Glutamatergic neuron (in vitro differentiated cells): ENCODE measurements around the gene GARIN5A. TPM values are rescaled to one million over a fixed set of nuclear protein-coding genes. Genes with fewer than 3 reads are reported as not detected.

Source experiments
- DNase-seq: peaks from one replicate; pipeline ENCODE4 v3.0.0; 2022
- H3K27ac Mint-ChIP-seq: one replicate; pipeline ENCODE4 v1.8.0; 2020; ENCODE audit warnings: mild to moderate bottlenecking, mixed read lengths, inconsistent platforms; ENCODE audit not compliant: unreplicated experiment
- H3K27me3 Mint-ChIP-seq: one replicate; pipeline ENCODE4 v1.8.0; 2020; ENCODE audit warnings: mild to moderate bottlenecking, moderate library complexity, mixed read lengths, inconsistent platforms; ENCODE audit not compliant: unreplicated experiment
- H3K36me3 Mint-ChIP-seq: one replicate; pipeline ENCODE4 v1.8.0; 2020; ENCODE audit warnings: mild to moderate bottlenecking, mixed read lengths, inconsistent platforms; ENCODE audit not compliant: unreplicated experiment
- H3K4me1 Mint-ChIP-seq: one replicate; pipeline ENCODE4 v1.8.0; 2020; ENCODE audit warnings: mild to moderate bottlenecking, low read depth, mixed read lengths, inconsistent platforms; ENCODE audit not compliant: unreplicated experiment
- H3K4me3 Mint-ChIP-seq: one replicate; pipeline ENCODE4 v1.8.0; 2020; ENCODE audit warnings: mild to moderate bottlenecking, mixed read lengths, inconsistent platforms; ENCODE audit not compliant: unreplicated experiment
- H3K9me3 Mint-ChIP-seq: one replicate; pipeline ENCODE4 v1.8.0; 2020; ENCODE audit warnings: mild to moderate bottlenecking, moderate library complexity, mixed read lengths, inconsistent platforms; ENCODE audit not compliant: unreplicated experiment
- total RNA-seq: library from RNA; stranded (reverse); fragmentation: NEBNext Ultra II Directional; extraction: Animal tissue kit (Norgen Biotek cat#: 25700); gene quantifications from one replicate; pipeline ENCODE4 v1.2.1, GENCODE V29; 2021; ENCODE audit not compliant: unreplicated experiment
- TF ChIP-seq, protein P1 (sequence below): fragments of 200-600 bp; sonication (generic); IDR thresholded peaks from one replicate; pipeline ENCODE4 v1.5.0; 2021; ENCODE audit not compliant: partially characterized antibody, unreplicated experiment

The GARIN5A gene
- total RNA-seq, 1 donor from 2014 or later, result 5.2 TPM

DNA sequence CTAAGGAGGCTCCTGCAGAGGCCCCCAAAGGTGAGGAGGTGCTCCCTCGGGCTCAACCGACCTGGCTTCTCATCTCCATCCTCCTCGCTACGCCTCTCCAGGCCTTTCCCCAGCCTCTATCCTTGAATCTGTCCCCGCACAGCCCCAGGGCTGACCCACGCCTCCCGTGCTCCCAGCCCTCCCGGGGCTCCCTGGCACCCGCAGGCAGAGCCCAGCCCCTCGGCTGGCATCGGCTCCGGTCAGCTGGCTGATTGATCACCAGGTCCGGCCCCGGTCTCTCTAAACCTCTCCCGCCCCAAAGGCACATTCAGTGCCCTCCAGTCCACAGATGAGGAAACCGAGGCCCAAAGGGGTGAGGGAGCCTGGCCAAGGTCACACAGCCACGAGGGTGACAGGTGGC lies 41.4 kb downstream of the GARIN5A start:
- no peak for DNase-seq
- peaks cover 10% of the 10 kb centered on the region for H3K4me1 Mint-ChIP-seq
- H3K27ac Mint-ChIP-seq, result no peak overlapping the region
- TF ChIP-seq, protein P1, sequence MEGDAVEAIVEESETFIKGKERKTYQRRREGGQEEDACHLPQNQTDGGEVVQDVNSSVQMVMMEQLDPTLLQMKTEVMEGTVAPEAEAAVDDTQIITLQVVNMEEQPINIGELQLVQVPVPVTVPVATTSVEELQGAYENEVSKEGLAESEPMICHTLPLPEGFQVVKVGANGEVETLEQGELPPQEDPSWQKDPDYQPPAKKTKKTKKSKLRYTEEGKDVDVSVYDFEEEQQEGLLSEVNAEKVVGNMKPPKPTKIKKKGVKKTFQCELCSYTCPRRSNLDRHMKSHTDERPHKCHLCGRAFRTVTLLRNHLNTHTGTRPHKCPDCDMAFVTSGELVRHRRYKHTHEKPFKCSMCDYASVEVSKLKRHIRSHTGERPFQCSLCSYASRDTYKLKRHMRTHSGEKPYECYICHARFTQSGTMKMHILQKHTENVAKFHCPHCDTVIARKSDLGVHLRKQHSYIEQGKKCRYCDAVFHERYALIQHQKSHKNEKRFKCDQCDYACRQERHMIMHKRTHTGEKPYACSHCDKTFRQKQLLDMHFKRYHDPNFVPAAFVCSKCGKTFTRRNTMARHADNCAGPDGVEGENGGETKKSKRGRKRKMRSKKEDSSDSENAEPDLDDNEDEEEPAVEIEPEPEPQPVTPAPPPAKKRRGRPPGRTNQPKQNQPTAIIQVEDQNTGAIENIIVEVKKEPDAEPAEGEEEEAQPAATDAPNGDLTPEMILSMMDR, result no peak
- H3K36me3 Mint-ChIP-seq, result peaks cover 5% of the 10 kb centered on the region
- H3K27me3 Mint-ChIP-seq, result peaks cover 10% of the 10 kb centered on the region
- no peak overlapping the region for H3K4me3 Mint-ChIP-seq
- peaks cover 11% of the 10 kb centered on the region for H3K9me3 Mint-ChIP-seq

GRCh38 chr19:50434525-50434924 lies 42.1 kb downstream of the GARIN5A start:
- Mint-ChIP-seq H3K9me3 (peaks cover 7% of the 10 kb centered on the region), H3K36me3 (peaks cover under 1% of the 10 kb centered on the region), H3K27ac (peak overlapping the region; percentile 69), H3K27me3 (peaks cover 8% of the 10 kb centered on the region), H3K4me3 (no peak overlapping the region), H3K4me1 (peaks cover 10% of the 10 kb centered on the region)
- TF ChIP-seq, protein P1, result no peak
- DNase-seq, result peak; percentile 74

DNA sequence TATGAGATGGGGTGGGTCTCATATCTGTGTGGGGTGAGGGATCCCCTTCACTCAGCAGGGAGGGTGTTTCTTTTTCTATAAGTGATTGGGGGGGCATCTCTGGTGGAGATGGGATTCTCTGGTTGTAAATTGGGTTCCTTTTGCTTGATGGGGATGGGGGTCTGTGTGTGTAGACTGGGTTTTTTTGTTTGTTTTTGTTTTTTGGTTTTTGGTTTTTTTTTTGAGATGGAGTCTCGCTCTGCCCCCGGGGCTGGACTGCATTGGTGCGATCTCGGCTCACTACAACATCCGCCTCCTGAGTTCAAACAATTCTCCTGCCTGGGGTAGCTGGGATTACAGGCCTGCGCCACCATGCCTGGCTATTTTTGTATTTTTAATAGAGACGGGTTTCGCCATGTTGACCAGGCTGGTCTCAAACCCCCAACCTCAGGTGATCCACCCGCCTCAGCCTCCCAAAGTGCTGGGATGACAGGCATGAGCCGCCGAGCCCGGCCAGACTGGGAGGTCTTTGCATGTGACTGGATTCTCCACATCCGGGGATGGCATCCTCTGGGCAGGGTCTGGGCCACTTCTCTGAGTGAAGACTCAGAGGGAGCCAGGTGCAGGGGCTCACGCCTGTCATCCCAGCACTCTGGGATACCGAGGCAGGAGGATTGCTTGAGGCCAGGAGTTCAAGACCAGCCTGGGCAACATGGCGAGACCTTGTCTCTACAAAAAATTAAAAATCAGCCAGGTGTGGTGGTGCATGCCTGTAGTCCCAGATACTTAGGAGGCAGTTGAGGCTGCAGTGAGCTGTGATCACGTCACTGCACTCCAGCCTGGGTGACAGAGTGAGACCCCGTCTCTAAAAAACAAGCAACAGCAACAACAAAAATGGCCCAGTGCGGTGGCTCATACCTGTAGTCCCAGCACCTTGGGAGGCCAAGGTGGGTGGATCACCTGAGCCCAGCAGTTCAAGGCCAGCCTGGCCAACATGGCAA lies 43.2 kb downstream of the GARIN5A start:
- Mint-ChIP-seq H3K4me3 (peak overlapping the region; percentile 77), H3K27me3 (peaks cover 7% of the 10 kb centered on the region), H3K36me3 (no peaks in the 10 kb centered on the region), H3K9me3 (peaks cover 7% of the 10 kb centered on the region), H3K27ac (peak overlapping the region; percentile 59), H3K4me1 (peaks cover 10% of the 10 kb centered on the region)
- no peak for DNase-seq
- TF ChIP-seq, protein P1, result no peak

- peaks cover 5% of the 10 kb centered on the region for H3K27me3 Mint-ChIP-seq
- DNase-seq, result no peak
- TF ChIP-seq, protein P1, result no peak
- no peaks in the 10 kb centered on the region for H3K36me3 Mint-ChIP-seq
- H3K4me1 Mint-ChIP-seq, result peaks cover 10% of the 10 kb centered on the region
- H3K27ac Mint-ChIP-seq, result peak within 1 kb of the TSS; percentile 59
- peak within 1 kb of the TSS; percentile 86 for H3K4me3 Mint-ChIP-seq
- peaks cover 7% of the 10 kb centered on the region for H3K9me3 Mint-ChIP-seq
Observed at GRCh38 chr19:50432221-50433028, 44.2 kb downstream of the GARIN5A start, which contains the start of gene MYBPC2. MYBPC2 (plus strand) TSS chr19:50432892; CDS start chr19:50432954, 62 bp downstream.
